ENCODE measurements around the gene TMEM225B.
"Not testable (repeated sequence)": the region's sequence is repeated elsewhere in the genome, so short reads cannot be mapped to it uniquely, and the experiment has no call there.

Gene TMEM225B
- 0 to 0.80 (median 0.18) reads per million in 4 experiments for total RNA-seq

- no peak for DNase-seq
These were observed at the start of gene TMEM225B for GRCh38 chr7:99597762-99598501. TSS of gene TMEM225B (plus strand) at chr7:99598267. CDS start at chr7:99604389, 6,122 bp downstream.

- DNase-seq: not testable (repeated sequence)
These were observed 48.5 kb upstream of the TMEM225B start for GRCh38 chr7:99549545-99549944.

- no peak for DNase-seq
These were observed 46.7 kb upstream of the TMEM225B start for GRCh38 chr7:99551334-99551733.

- peak; percentile 75 for DNase-seq
These were observed 46.2 kb upstream of the TMEM225B start, which contains the start of gene FAM200A for GRCh38 chr7:99551767-99552463. TSS of gene FAM200A (minus strand) at chr7:99552114. CDS start at chr7:99548407, 3,707 bp downstream.

- no peak for DNase-seq
These were observed 45.0 kb upstream of the TMEM225B start for GRCh38 chr7:99553039-99553438.

GRCh38 chr7:99554939-99555338 is 43.1 kb upstream of the TMEM225B start:
- no peak for DNase-seq

GRCh38 chr7:99557196-99557607 is 40.9 kb upstream of the TMEM225B start:
- no peak for DNase-seq

- DNase-seq: no peak
These were observed 40.1 kb upstream of the TMEM225B start for GRCh38 chr7:99557940-99558305.

- peak; percentile 91 for DNase-seq
These were observed 39.5 kb upstream of the TMEM225B start, which contains the start of gene ZNF655 for GRCh38 chr7:99558306-99559174. TSS of gene ZNF655 (plus strand) at chr7:99558642. CDS start at chr7:99560560, 1,918 bp downstream.

GRCh38 chr7:99559175-99559915 is 38.7 kb upstream of the TMEM225B start:
- DNase-seq: peak; percentile 8

- no peak for DNase-seq
These were observed 37.0 kb upstream of the TMEM225B start for GRCh38 chr7:99560834-99561736.

- DNase-seq: no peak
These were observed 36.4 kb upstream of the TMEM225B start for GRCh38 chr7:99561737-99562051.

- DNase-seq: no peak
These were observed 35.8 kb upstream of the TMEM225B start for GRCh38 chr7:99562114-99562784.

- no peak for DNase-seq
These were observed 35.2 kb upstream of the TMEM225B start for GRCh38 chr7:99562832-99563231.

GRCh38 chr7:99563650-99564049 is 34.4 kb upstream of the TMEM225B start:
- DNase-seq: no peak

- not testable (repeated sequence) for DNase-seq
These were observed 29.3 kb upstream of the TMEM225B start for GRCh38 chr7:99568770-99569169.

- DNase-seq: no peak
These were observed 26.3 kb upstream of the TMEM225B start for GRCh38 chr7:99571768-99572167.

GRCh38 chr7:99573257-99573656 is 24.8 kb upstream of the TMEM225B start:
- DNase-seq: no peak

- no peak for DNase-seq
These were observed 21.8 kb upstream of the TMEM225B start for GRCh38 chr7:99576251-99576650.

GRCh38 chr7:99579281-99579955 is 18.6 kb upstream of the TMEM225B start:
- DNase-seq: no peak

Measured in effector CD8-positive, alpha-beta T cell (primary cell).